ENCODE data around the gene SDF4. TPM values are rescaled to one million over a fixed set of nuclear protein-coding genes. Genes with fewer than 3 reads are reported as not detected.

Gene SDF4
- total and polyA plus RNA-seq, 2 of the 8 experiments (the other 6 are each of a cell fraction or from before 2014, with no cell fraction given): 45.5 to 75.6 TPM

GRCh38 chr1:1221887-1222574 is 9.8 kb downstream of the SDF4 start:
- no peak overlapping the region for H2BK120ac ChIP-seq (replicated peaks; ENCODE audit: low read depth, low read length)
- H2BK5ac ChIP-seq (ENCODE audit: low read depth, low read length): no peak overlapping the region
- H3K18ac ChIP-seq (ENCODE audit: extremely low read depth, low read length): no peak overlapping the region
- ChIA-PET CTCF (ENCODE audit: partially characterized antibody) (interaction anchor here (1.4 kb wide), 2 partner anchors 18 to 97 kb away, joined by 3 read pairs; no protein-coding TSS in a partner anchor), POLR2A (ENCODE audit: partially characterized antibody) (interaction anchor here (1.2 to 1.8 kb wide), 2 partner anchors 9 to 28 kb away, joined by 3 to 5 read pairs; partner anchors contain the start of genes B3GALT6 and SDF4)
- H3K79me2 ChIP-seq (ENCODE audit: control insufficient read depth in 1 of 2, insufficient read depth in 2 of 2, low read length in 2 of 2): peaks cover 0 to 11% of the 10 kb centered on the region in 2 experiments; a peak in 1 of 4 replicates
- no peaks in the 10 kb centered on the region for H3K27me3 ChIP-seq (replicated peaks in 1 of 4; ENCODE audit: control insufficient read depth in 3 of 4, extremely low read depth in 1 of 4, insufficient read depth in 3 of 4, low read length in 3 of 4)
- H4K20me1 ChIP-seq (replicated peaks in 1 of 2; ENCODE audit: control insufficient read depth in 1 of 2, insufficient read depth in 2 of 2, low read length in 2 of 2): peaks cover 5 to 23% of the 10 kb centered on the region in 2 experiments
- WGBS, 2 experiments (ENCODE audit: extremely low coverage in 1 of 2, insufficient coverage in 1 of 2, insufficient read length in 1 of 2, insufficient replicate concordance in 2 of 2, low coverage in 1 of 2, low lambda C conversion rate in 2 of 2, missing lambda C conversion rate in 1 of 2): 95% methylated on average over 24 of the region's 30 CpGs; no CpG with 5 or more reads in 1 of the 2 experiments
- no peak overlapping the region for H4K8ac ChIP-seq (ENCODE audit: extremely low read depth, insufficient read depth, low read length)
- H3K9me3 ChIP-seq (ENCODE audit: insufficient read depth in 2 of 2, low read depth in 1 of 2, low read length in 1 of 2): no peaks in the 10 kb centered on the region
- H3K4me2 ChIP-seq (ENCODE audit: insufficient read depth in 1 of 2, low read depth in 2 of 2, low read length in 2 of 2): no peak overlapping the region
- H2BK12ac ChIP-seq (ENCODE audit: low read depth, low read length): no peak overlapping the region
- no peak overlapping the region for H3K56ac ChIP-seq (replicated peaks; ENCODE audit: insufficient read length, low read depth, low read length)
- H3K79me1 ChIP-seq (ENCODE audit: low read depth, low read length): peaks cover 18% of the 10 kb centered on the region
- peaks cover 2 to 34% (median 17%) of the 10 kb centered on the region in 4 experiments; a peak in 7 of 8 replicates for H3K36me3 ChIP-seq (ENCODE audit: control insufficient read depth in 2 of 4, insufficient read depth in 4 of 4, low read length in 3 of 4)
- no peak overlapping the region for H3K27ac ChIP-seq (ENCODE audit: low read depth, low read length)
- no peak overlapping the region for H2BK15ac ChIP-seq (ENCODE audit: low read length)
- FAIRE-seq: no peak
- H3K4me3 ChIP-seq (ENCODE audit: extremely low read depth in 1 of 4, insufficient read depth in 2 of 4, low read depth in 3 of 4, low read length in 4 of 4): no peak overlapping the region
- no peak for DNase-seq (ENCODE audit: low read depth in 1 of 2, low spot score in 2 of 2)
- H4K91ac ChIP-seq (replicated peaks; ENCODE audit: insufficient read length, low read length): no peak overlapping the region
- no peak overlapping the region for H3K4ac ChIP-seq (replicated peaks; ENCODE audit: insufficient read length, low read depth, low read length)
- no peaks in the 10 kb centered on the region for H3K23me2 ChIP-seq (ENCODE audit: low read depth, low read length)
- H3K9ac ChIP-seq (replicated peaks in 1 of 4; ENCODE audit: extremely low read depth in 1 of 4, low read depth in 3 of 4, low read length in 3 of 4): no peak overlapping the region
- no peak overlapping the region for H3K14ac ChIP-seq (ENCODE audit: insufficient read length)
- no peak overlapping the region for H2AK5ac ChIP-seq (ENCODE audit: low read depth, low read length)
- no peaks in the 10 kb centered on the region for H3K4me1 ChIP-seq (replicated peaks in 1 of 4; ENCODE audit: control insufficient read depth in 3 of 4, insufficient read depth in 4 of 4, low read length in 3 of 4)
- no peak overlapping the region for H2BK20ac ChIP-seq (ENCODE audit: low read length)
- H2AFZ ChIP-seq (ENCODE audit: low read length): no peak overlapping the region
- H4K5ac ChIP-seq (ENCODE audit: insufficient read length, low read depth, low read length): no peak overlapping the region
- TF ChIP-seq KDM5A (IDR thresholded peaks at IDR 0.05; ENCODE audit: low read length) (no peak), EZH2 (IDR thresholded peaks at IDR 0.05; ENCODE audit: low read depth, low read length, severe bottlenecking) (no peak), POLR2A (IDR thresholded peaks at IDR 0.05; ENCODE audit: control extremely low read depth in 1 of 2, low read depth in 2 of 2, low read length in 2 of 2) (no peak), CTBP2 (IDR thresholded peaks at IDR 0.05; ENCODE audit: borderline replicate concordance, insufficient read depth, insufficient read length, low read length) (no peak), TAF1 (IDR thresholded peaks at IDR 0.05; ENCODE audit: low read depth, low read length) (no peak), RFX5 (IDR thresholded peaks at IDR 0.05; ENCODE audit: borderline replicate concordance, low read depth, low read length) (no peak), EGR1 (IDR thresholded peaks at IDR 0.05; ENCODE audit: borderline replicate concordance, low read depth, low read length) (no peak), GABPA (IDR thresholded peaks at IDR 0.05; ENCODE audit: borderline replicate concordance, insufficient read depth, low read length) (no peak), RAD21 (IDR thresholded peaks at IDR 0.05 in 1 of 2, conservative IDR thresholded peaks at IDR 0.05 in 1 of 2; ENCODE audit: low read depth in 2 of 2, low read length in 2 of 2) (no peak), SUZ12 (IDR thresholded peaks at IDR 0.05; ENCODE audit: low read length) (no peak), PHF8 (conservative IDR thresholded peaks at IDR 0.05; ENCODE audit: low read depth, low read length) (no peak), BCL11A (IDR thresholded peaks at IDR 0.05; ENCODE audit: low read depth in 2 of 2, low read length in 2 of 2) (no peak), YY1 (IDR thresholded peaks at IDR 0.05; ENCODE audit: low read depth, low read length) (no peak)
- H3K23ac ChIP-seq (ENCODE audit: insufficient read length): no peak overlapping the region

Data from H1 (cell line).